Endodermal cell (in vitro differentiated cells): ENCODE measurements around the gene SLC19A1. TPM values are rescaled to one million over a fixed set of nuclear protein-coding genes. Genes with fewer than 3 reads are reported as not detected.

Source experiments
- DNase-seq: peaks from one replicate; pipeline ENCODE4 v3.0.0-alpha.2; 2017
- H3K27ac ChIP-seq: 2 replicates; pipeline ENCODE4 v1.5.1; 2013; ENCODE audit warnings: mild to moderate bottlenecking, low read depth, low read length, moderate library complexity
- H3K27me3 ChIP-seq: 2 replicates; pipeline ENCODE4 v1.6.1; 2013; ENCODE audit warnings: mild to moderate bottlenecking, low read length, moderate library complexity; ENCODE audit not compliant: insufficient read depth, control insufficient read depth, poor library complexity, severe bottlenecking
- H3K36me3 ChIP-seq: 2 replicates; pipeline ENCODE4 v1.7.0; 2013; ENCODE audit warnings: mild to moderate bottlenecking, low read length, moderate library complexity; ENCODE audit not compliant: control insufficient read depth, insufficient read depth
- H3K4me1 ChIP-seq: one replicate; pipeline ENCODE4 v1.7.0; 2013; ENCODE audit warnings: low read length; ENCODE audit not compliant: control insufficient read depth, insufficient read depth
- H3K4me3 ChIP-seq: 2 replicates; pipeline ENCODE4 v1.5.1; 2013; ENCODE audit warnings: mild to moderate bottlenecking, low read length, moderate library complexity
- H3K9ac ChIP-seq: 2 replicates; pipeline ENCODE4 v1.6.1; 2013; ENCODE audit warnings: mild to moderate bottlenecking, low read length, moderate library complexity; ENCODE audit not compliant: poor library complexity, severe bottlenecking; ENCODE audit errors: extremely low read depth
- H3K9me3 ChIP-seq: 2 replicates; pipeline ENCODE4 v1.6.1; 2013; ENCODE audit warnings: mild to moderate bottlenecking, low read length, moderate library complexity; ENCODE audit not compliant: control insufficient read depth
- H3K27ac Mint-ChIP-seq: 2 replicates; pipeline ENCODE4 v1.8.0; 2020; ENCODE audit warnings: mixed read lengths
- H3K27me3 Mint-ChIP-seq: 2 replicates; pipeline ENCODE4 v1.8.0; 2021; ENCODE audit warnings: mild to moderate bottlenecking, mixed read lengths; ENCODE audit not compliant: insufficient read depth
- H3K36me3 Mint-ChIP-seq: 2 replicates; pipeline ENCODE4 v1.8.0; 2020; ENCODE audit warnings: low read depth, mixed read lengths
- H3K4me1 Mint-ChIP-seq: 2 replicates; pipeline ENCODE4 v1.8.0; 2020; ENCODE audit warnings: mixed read lengths
- H3K4me3 Mint-ChIP-seq: 2 replicates; pipeline ENCODE4 v1.8.0; 2020; ENCODE audit warnings: mild to moderate bottlenecking, moderate library complexity, mixed read lengths
- H3K9me3 Mint-ChIP-seq: 2 replicates; pipeline ENCODE4 v1.8.0; 2020; ENCODE audit warnings: mild to moderate bottlenecking, mixed read lengths
- WGBS, 2 experiments: methylation state at CpG; one replicate each; pipeline versions ENCODE4 v1.1.5 to v1.1.7; 2013; ENCODE audit warnings: missing lambda C conversion rate in 2 of 2, mixed read lengths in 1 of 2; ENCODE audit not compliant: insufficient coverage in 1 of 2, insufficient read length in 1 of 2; 5-methylcytosine and 5-hydroxymethylcytosine counted together
- total RNA-seq, 2 donors: library from RNA; stranded (reverse); fragmentation: NEBNext Ultra II Directional in 1 of 2; extraction: Animal tissue kit (Norgen Biotek cat#: 25700) in 1 of 2; gene quantifications; 2 replicates in 1 of 2; 3 replicates in 1 of 2; pipeline ENCODE4 v1.2.1, GENCODE V29; 2021
- TF ChIP-seq, protein P1 (sequence below): fragments of 200-600 bp; sonication (generic); conservative IDR thresholded peaks from 2 replicates; pipeline ENCODE4 v1.5.0; 2021; ENCODE audit warnings: antibody characterized with exemption, mild to moderate bottlenecking

The SLC19A1 gene
- total RNA-seq, 2 donors from 2014 or later = 28.8 to 29.4 TPM

DNA sequence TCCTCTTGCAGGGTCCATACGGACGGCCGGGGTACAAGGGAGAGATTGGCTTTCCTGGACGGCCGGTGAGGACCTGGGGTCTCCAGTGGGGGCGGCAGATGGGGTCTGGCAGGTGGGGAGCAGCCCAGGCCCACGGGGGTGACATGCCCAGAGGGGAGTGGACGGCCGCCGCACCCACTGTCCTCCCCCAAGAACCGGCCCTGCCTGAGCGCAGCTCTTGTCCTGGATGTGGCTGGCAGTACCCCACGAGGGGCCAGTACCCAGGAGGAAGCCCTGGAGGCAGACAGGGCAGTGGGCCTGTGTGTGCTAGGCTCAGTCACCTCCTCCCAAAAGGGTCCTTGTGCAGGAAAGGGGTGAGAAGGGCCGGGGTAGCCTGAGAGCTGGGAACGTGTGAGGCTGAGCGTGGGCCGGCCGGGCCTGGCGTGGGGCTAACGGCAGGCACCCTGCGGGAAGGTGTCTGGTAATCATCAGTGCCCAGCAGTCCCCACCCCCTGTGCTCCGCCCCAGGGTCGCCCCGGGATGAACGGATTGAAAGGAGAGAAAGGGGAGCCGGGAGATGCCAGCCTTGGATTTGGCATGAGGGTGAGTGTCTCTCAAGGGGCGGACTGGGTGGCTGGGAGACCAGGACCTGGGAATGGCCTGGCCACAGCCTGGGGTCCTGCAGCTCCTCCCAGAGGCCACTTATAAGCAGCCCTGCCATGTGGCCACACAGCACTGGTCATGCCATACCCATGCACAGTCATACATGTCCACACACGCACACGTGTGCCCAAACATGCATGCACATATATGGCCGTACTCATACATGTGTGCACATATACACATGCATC, 47.2 kb downstream of the SLC19A1 start:
- Mint-ChIP-seq H3K9me3 (no peaks in the 10 kb centered on the region), H3K4me1 (no peaks in the 10 kb centered on the region), H3K27ac (no peak overlapping the region), H3K36me3 (peaks cover 53% of the 10 kb centered on the region), H3K4me3 (no peak overlapping the region), H3K27me3 (no peaks in the 10 kb centered on the region)
- Histone ChIP-seq H3K9ac (no peak overlapping the region), H3K27ac (peak overlapping the region; percentile 32), H3K36me3 (peaks cover 51% of the 10 kb centered on the region), H3K27me3 (no peaks in the 10 kb centered on the region), H3K4me1 (no peaks in the 10 kb centered on the region), H3K4me3 (no peak overlapping the region), H3K9me3 (no peaks in the 10 kb centered on the region)
- TF ChIP-seq, protein P1, sequence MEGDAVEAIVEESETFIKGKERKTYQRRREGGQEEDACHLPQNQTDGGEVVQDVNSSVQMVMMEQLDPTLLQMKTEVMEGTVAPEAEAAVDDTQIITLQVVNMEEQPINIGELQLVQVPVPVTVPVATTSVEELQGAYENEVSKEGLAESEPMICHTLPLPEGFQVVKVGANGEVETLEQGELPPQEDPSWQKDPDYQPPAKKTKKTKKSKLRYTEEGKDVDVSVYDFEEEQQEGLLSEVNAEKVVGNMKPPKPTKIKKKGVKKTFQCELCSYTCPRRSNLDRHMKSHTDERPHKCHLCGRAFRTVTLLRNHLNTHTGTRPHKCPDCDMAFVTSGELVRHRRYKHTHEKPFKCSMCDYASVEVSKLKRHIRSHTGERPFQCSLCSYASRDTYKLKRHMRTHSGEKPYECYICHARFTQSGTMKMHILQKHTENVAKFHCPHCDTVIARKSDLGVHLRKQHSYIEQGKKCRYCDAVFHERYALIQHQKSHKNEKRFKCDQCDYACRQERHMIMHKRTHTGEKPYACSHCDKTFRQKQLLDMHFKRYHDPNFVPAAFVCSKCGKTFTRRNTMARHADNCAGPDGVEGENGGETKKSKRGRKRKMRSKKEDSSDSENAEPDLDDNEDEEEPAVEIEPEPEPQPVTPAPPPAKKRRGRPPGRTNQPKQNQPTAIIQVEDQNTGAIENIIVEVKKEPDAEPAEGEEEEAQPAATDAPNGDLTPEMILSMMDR = no peak
- WGBS, 2 experiments = 93 to 97% methylated on average over 26 to 30 of the region's 30 CpGs
- DNase-seq = no peak

DNA sequence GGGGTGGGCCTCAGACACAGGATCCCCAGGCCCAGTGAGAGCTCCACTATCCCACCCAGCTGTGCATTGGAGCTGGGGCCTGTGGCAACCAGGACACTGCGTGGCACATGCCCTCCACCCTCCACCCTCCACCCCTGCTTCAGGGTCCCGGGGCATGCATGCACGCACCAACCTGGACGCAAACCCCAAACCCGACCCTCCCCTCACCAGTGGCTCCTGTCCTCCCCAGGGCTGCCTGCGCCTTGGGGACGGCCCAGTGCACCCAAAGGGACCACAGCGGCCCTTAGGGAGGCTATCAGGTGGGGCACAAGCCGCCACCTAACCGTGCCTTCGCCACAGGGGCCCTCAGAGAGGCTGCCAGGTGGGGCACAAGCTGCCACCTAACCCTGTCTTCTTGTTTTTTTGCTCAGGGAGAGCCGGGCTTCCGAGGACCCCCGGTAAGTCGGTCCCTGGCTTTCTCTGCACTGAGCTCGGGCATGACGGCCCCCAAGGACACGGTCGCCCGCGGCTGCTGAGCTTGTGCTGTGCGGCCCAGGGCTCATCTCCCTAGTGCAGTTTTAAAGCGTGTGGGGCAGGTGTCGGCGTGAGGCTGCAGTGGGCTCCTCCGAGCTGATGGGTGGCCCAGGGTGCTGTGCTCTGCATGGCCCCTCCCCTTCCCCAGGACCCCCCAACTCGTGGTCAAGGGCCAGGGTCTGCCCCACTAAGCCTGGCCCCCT, 47.9 kb downstream of the SLC19A1 start:
- Histone ChIP-seq H3K4me3 (no peak overlapping the region), H3K36me3 (peaks cover 44% of the 10 kb centered on the region), H3K4me1 (no peaks in the 10 kb centered on the region), H3K27me3 (no peaks in the 10 kb centered on the region), H3K9ac (no peak overlapping the region), H3K9me3 (no peaks in the 10 kb centered on the region), H3K27ac (no peak overlapping the region)
- WGBS, 2 experiments = 93 to 95% methylated on average over 13 to 27 of the region's 27 CpGs
- H3K27me3 Mint-ChIP-seq = no peaks in the 10 kb centered on the region
- H3K4me1 Mint-ChIP-seq = no peaks in the 10 kb centered on the region
- no peak overlapping the region for H3K4me3 Mint-ChIP-seq
- DNase-seq = no peak
- TF ChIP-seq, protein P1 = no peak
- no peaks in the 10 kb centered on the region for H3K9me3 Mint-ChIP-seq
- H3K27ac Mint-ChIP-seq = no peak overlapping the region
- H3K36me3 Mint-ChIP-seq = peaks cover 47% of the 10 kb centered on the region

DNA sequence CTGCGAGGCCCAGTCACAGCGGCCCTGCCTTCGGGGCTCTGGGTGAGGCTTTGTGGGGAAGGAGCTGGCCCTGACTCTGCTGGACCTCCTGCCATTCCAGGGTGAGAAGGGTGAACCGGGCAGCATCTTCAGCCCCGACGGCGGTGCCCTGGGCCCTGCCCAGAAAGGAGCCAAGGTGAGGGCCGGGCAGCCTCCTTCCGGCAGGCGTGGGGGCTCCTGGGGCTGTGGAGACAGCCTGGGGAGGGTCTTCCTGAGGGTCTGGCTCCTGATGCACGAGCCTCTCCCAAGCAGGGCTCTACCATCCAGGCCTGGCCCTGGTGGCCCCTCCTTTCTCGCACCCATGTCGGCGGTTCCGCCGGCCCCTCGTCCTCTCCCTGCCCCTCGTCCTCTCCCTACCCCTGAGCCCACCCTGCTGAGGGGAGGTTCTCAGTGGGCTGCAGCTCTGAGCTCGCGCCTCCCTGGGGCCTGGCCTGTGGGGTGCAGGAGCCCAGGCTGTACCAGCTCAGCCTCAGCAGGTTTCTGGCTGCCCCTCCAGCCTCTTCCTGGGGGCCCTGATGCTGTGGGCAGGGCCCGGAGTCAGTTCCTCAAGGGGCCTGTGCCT, 48.7 kb downstream of the SLC19A1 start:
- peaks cover 44% of the 10 kb centered on the region for H3K36me3 Mint-ChIP-seq
- no peaks in the 10 kb centered on the region for H3K27me3 Mint-ChIP-seq
- Histone ChIP-seq H3K4me3 (no peak overlapping the region), H3K27me3 (no peaks in the 10 kb centered on the region), H3K9ac (no peak overlapping the region), H3K36me3 (peaks cover 38% of the 10 kb centered on the region), H3K4me1 (peaks cover 6% of the 10 kb centered on the region), H3K27ac (no peak overlapping the region), H3K9me3 (no peaks in the 10 kb centered on the region)
- H3K4me1 Mint-ChIP-seq = peaks cover 4% of the 10 kb centered on the region
- no peak for DNase-seq
- WGBS, 2 experiments = 91 to 98% methylated on average over 6 to 21 of the region's 21 CpGs
- H3K9me3 Mint-ChIP-seq = no peaks in the 10 kb centered on the region
- TF ChIP-seq, protein P1 = no peak
- no peak overlapping the region for H3K27ac Mint-ChIP-seq
- H3K4me3 Mint-ChIP-seq = no peak overlapping the region
